HG02852 (cell line): ENCODE data around the gene ZNF729.
"Not testable (repeated sequence)": the region's sequence is repeated elsewhere in the genome, so short reads cannot be mapped to it uniquely, and the experiment has no call there.

Experiments
- ATAC-seq: cut with Tn5 transposase; IDR thresholded peaks from one replicate; pipeline ENCODE4 v1.9.1; 2021; ENCODE audit warnings: mild to moderate bottlenecking, moderate library complexity; ENCODE audit not compliant: unreplicated experiment

Gene ZNF729

GRCh38 chr19:22286151-22286810, at the start of gene ZNF729:
ZNF729 (plus strand) TSS chr19:22286441; CDS start chr19:22286526, 85 bp downstream.
- no peak for ATAC-seq

- no peak for ATAC-seq
Measured at GRCh38 chr19:22256856-22257255, 29.4 kb upstream of the ZNF729 start.

GRCh38 chr19:22257381-22257780, 28.9 kb upstream of the ZNF729 start:
- no peak for ATAC-seq

- no peak for ATAC-seq
Measured at GRCh38 chr19:22257916-22258315, 28.3 kb upstream of the ZNF729 start.

GRCh38 chr19:22260499-22260898, 25.7 kb upstream of the ZNF729 start:
- no peak for ATAC-seq

- no peak for ATAC-seq
Measured at GRCh38 chr19:22261596-22261995, 24.6 kb upstream of the ZNF729 start.

- ATAC-seq: no peak
Measured at GRCh38 chr19:22263121-22263520, 23.1 kb upstream of the ZNF729 start.

GRCh38 chr19:22321554-22321953, 35.3 kb downstream of the ZNF729 start:
- not testable (repeated sequence) for ATAC-seq

GRCh38 chr19:22326219-22326618, 40.0 kb downstream of the ZNF729 start:
- ATAC-seq: no peak

- ATAC-seq: no peak
Measured at GRCh38 chr19:22327321-22327720, 41.1 kb downstream of the ZNF729 start.

- no peak for ATAC-seq
Measured at GRCh38 chr19:22331521-22331920, 45.3 kb downstream of the ZNF729 start.

- ATAC-seq: no peak
Measured at GRCh38 chr19:22332924-22333323, 46.7 kb downstream of the ZNF729 start.

- no peak for ATAC-seq
Measured at GRCh38 chr19:22335716-22336115, 49.5 kb downstream of the ZNF729 start.

GRCh38 chr19:22354665-22355064, 68.4 kb downstream of the ZNF729 start:
- no peak for ATAC-seq
